Loucy (cell line): ENCODE results near the gene TMEM132D.

Experiments used
- H2AFZ ChIP-seq: fragments of 200-600 bp; sonication (generic); 2 replicates; pipeline ENCODE4 v1.6.0; 2016; ENCODE audit warnings: antibody characterized with exemption, mild to moderate bottlenecking, low read length, moderate library complexity
- H3F3A ChIP-seq: fragments of 200-600 bp; 2 replicates; pipeline ENCODE4 v1.6.0; 2016; ENCODE audit warnings: antibody characterized with exemption, low read depth, mild to moderate bottlenecking
- H3K27me3 ChIP-seq: fragments of 200-600 bp; sonication (generic); 2 replicates; pipeline ENCODE4 v1.6.1; 2014; ENCODE audit warnings: low read length, mild to moderate bottlenecking; ENCODE audit not compliant: insufficient read depth, poor library complexity, severe bottlenecking
- H3K36me3 ChIP-seq: fragments of 200-600 bp; sonication (generic); 2 replicates; pipeline ENCODE4 v1.6.1; 2016; ENCODE audit warnings: low read length; ENCODE audit not compliant: insufficient read depth
- H3K4me1 ChIP-seq: fragments of 200-600 bp; sonication (generic); 2 replicates; pipeline ENCODE4 v1.5.1; 2014; ENCODE audit warnings: low read length, mild to moderate bottlenecking; ENCODE audit not compliant: insufficient read depth, poor library complexity, severe bottlenecking
- H3K4me2 ChIP-seq: fragments of 200-600 bp; sonication (generic); 2 replicates; pipeline ENCODE4 v1.6.0; 2014; ENCODE audit warnings: antibody characterized with exemption, low read length, low read depth, mild to moderate bottlenecking; ENCODE audit not compliant: poor library complexity, severe bottlenecking
- H3K4me3 ChIP-seq: fragments of 200-600 bp; sonication (generic); 2 replicates; pipeline ENCODE4 v1.5.1; 2014; ENCODE audit warnings: low read length, mild to moderate bottlenecking, mixed read lengths; ENCODE audit not compliant: poor library complexity, severe bottlenecking
- H3K79me2 ChIP-seq: fragments of 200-600 bp; sonication (generic); 2 replicates; pipeline ENCODE4 v1.6.1; 2014; ENCODE audit warnings: low read length; ENCODE audit not compliant: insufficient read depth
- H3K9ac ChIP-seq: fragments of 200-600 bp; sonication (generic); 2 replicates; pipeline ENCODE4 v1.6.0; 2014; ENCODE audit warnings: mild to moderate bottlenecking, low read depth, low read length, moderate library complexity; ENCODE audit not compliant: poor library complexity, severe bottlenecking
- H3K9me2 ChIP-seq: fragments of 200-600 bp; sonication (generic); replicated peaks from 2 replicates; pipeline ENCODE4 v1.6.1; 2016; ENCODE audit warnings: low read depth, low read length, mixed read lengths
- H3K9me3 ChIP-seq: fragments of 200-600 bp; sonication (generic); 2 replicates; pipeline ENCODE4 v1.6.1; 2014; ENCODE audit warnings: mild to moderate bottlenecking, antibody characterized with exemption, low read length, low read depth; ENCODE audit not compliant: insufficient read depth
- H4K20me1 ChIP-seq: fragments of 200-600 bp; sonication (generic); 2 replicates; pipeline ENCODE4 v1.6.0; 2014; ENCODE audit warnings: antibody characterized with exemption, low read length, mild to moderate bottlenecking; ENCODE audit not compliant: insufficient read depth, poor library complexity, severe bottlenecking
- CTCF ChIP-seq: fragments of 200-600 bp; sonication (generic); conservative IDR thresholded peaks from 2 replicates; pipeline ENCODE4 v1.5.1; 2014; ENCODE audit warnings: mild to moderate bottlenecking, antibody characterized with exemption, low read length
- EZH2phosphoT487 ChIP-seq: fragments of 200-600 bp; IDR thresholded peaks from 2 replicates; pipeline ENCODE4 v1.6.1; 2018; ENCODE audit warnings: antibody characterized with exemption, mild to moderate bottlenecking, moderate library complexity, borderline replicate concordance

TMEM132D gene

GRCh38 chr12:129203456-129203855 lies 700.4 kb downstream of the TMEM132D start:
- Histone ChIP-seq H3K4me2 (no peak overlapping the region), H3K79me2 (no peaks in the 10 kb centered on the region), H3K9me2 (no peaks in the 10 kb centered on the region), H3K9me3 (no peaks in the 10 kb centered on the region), H3K4me3 (no peak overlapping the region), H3K9ac (no peak overlapping the region), H3K36me3 (no peaks in the 10 kb centered on the region), H2AFZ (no peak overlapping the region), H4K20me1 (no peaks in the 10 kb centered on the region), H3F3A (no peaks in the 10 kb centered on the region), H3K27me3 (no peaks in the 10 kb centered on the region), H3K4me1 (no peaks in the 10 kb centered on the region)
- TF ChIP-seq CTCF: no peak
- TF ChIP-seq EZH2phosphoT487: no peak

- no peaks in the 10 kb centered on the region for H3K9me2 ChIP-seq
- no peak overlapping the region for H2AFZ ChIP-seq
- H3K36me3 ChIP-seq: no peaks in the 10 kb centered on the region
- H3K4me2 ChIP-seq: no peak overlapping the region
- no peak for TF ChIP-seq EZH2phosphoT487
- no peak for TF ChIP-seq CTCF
- no peaks in the 10 kb centered on the region for H3F3A ChIP-seq
- H3K4me1 ChIP-seq: no peaks in the 10 kb centered on the region
- no peaks in the 10 kb centered on the region for H3K9me3 ChIP-seq
- H3K27me3 ChIP-seq: no peaks in the 10 kb centered on the region
- H4K20me1 ChIP-seq: no peaks in the 10 kb centered on the region
- H3K79me2 ChIP-seq: no peaks in the 10 kb centered on the region
- H3K9ac ChIP-seq: no peak overlapping the region
- H3K4me3 ChIP-seq: no peak overlapping the region
These were observed 701.6 kb downstream of the TMEM132D start for GRCh38 chr12:129202109-129202814.

GRCh38 chr12:129201029-129201428 lies 702.8 kb downstream of the TMEM132D start:
- Histone ChIP-seq H2AFZ (no peak overlapping the region), H3F3A (no peaks in the 10 kb centered on the region), H3K79me2 (no peaks in the 10 kb centered on the region), H3K27me3 (no peaks in the 10 kb centered on the region), H3K9ac (no peak overlapping the region), H3K36me3 (no peaks in the 10 kb centered on the region), H3K4me2 (no peak overlapping the region), H4K20me1 (no peaks in the 10 kb centered on the region), H3K4me1 (no peaks in the 10 kb centered on the region), H3K4me3 (no peak overlapping the region), H3K9me3 (no peaks in the 10 kb centered on the region), H3K9me2 (no peaks in the 10 kb centered on the region)
- no peak for TF ChIP-seq CTCF
- TF ChIP-seq EZH2phosphoT487: no peak
